Lung (tissue), 12 donors: Measurements from ENCODE around the gene DGCR6L. TPM values are rescaled to one million over a fixed set of nuclear protein-coding genes. Genes with fewer than 3 reads are reported as not detected.
"Not testable (repeated sequence)": the region's sequence is repeated elsewhere in the genome, so short reads cannot be mapped to it uniquely, and the experiment has no call there.

Source experiments
- ATAC-seq: fragments of 200-7000 bp; cut with Tn5 transposase; one replicate; pipeline ENCODE4 v1.9.1; 2020; ENCODE audit warnings: moderate number of reproducible peaks; ENCODE audit not compliant: insufficient read depth, low FRiP score
- DNase-seq, 3 donors: peaks; one replicate each; pipeline ENCODE4 v3.0.0-alpha.2; 2013 to 2017
- H3K27ac ChIP-seq, 2 donors: one replicate each; pipeline ENCODE4 v1.5.1; 2013; ENCODE audit warnings: mild to moderate bottlenecking in 2 of 2, moderate library complexity in 2 of 2, control low read depth in 1 of 2, inconsistent platforms in 1 of 2, low read depth in 1 of 2, low read length in 1 of 2
- H3K27me3 ChIP-seq, 3 donors: one replicate each; pipeline ENCODE4 v1.5.1; 2013; ENCODE audit warnings: low read length in 2 of 3; ENCODE audit not compliant: control insufficient read depth in 3 of 3, insufficient read depth in 3 of 3
- H3K36me3 ChIP-seq, 4 donors: one replicate each; pipeline ENCODE4 v1.5.1; 2013; ENCODE audit warnings: low read length in 4 of 4, mild to moderate bottlenecking in 1 of 4, moderate library complexity in 1 of 4; ENCODE audit not compliant: control insufficient read depth in 4 of 4, insufficient read depth in 4 of 4
- H3K4me1 ChIP-seq, 5 donors: one replicate each; pipeline ENCODE4 v1.5.1; 2013; ENCODE audit warnings: low read length in 5 of 5, mild to moderate bottlenecking in 2 of 5, moderate library complexity in 1 of 5; ENCODE audit not compliant: control insufficient read depth in 5 of 5, insufficient read depth in 5 of 5
- H3K4me3 ChIP-seq: one replicate; pipeline ENCODE4 v1.5.1; 2013; ENCODE audit warnings: mild to moderate bottlenecking, control low read depth, moderate library complexity
- H3K9ac ChIP-seq, 2 donors: one replicate each; pipeline ENCODE4 v1.5.1; 2013; ENCODE audit warnings: low read length in 2 of 2, control low read depth in 1 of 2; ENCODE audit not compliant: insufficient read depth in 1 of 2
- H3K9me3 ChIP-seq, 4 donors: one replicate each; pipeline ENCODE4 v1.5.1; 2013; ENCODE audit warnings: low read length in 3 of 4, mild to moderate bottlenecking in 1 of 4, moderate library complexity in 1 of 4; ENCODE audit not compliant: control insufficient read depth in 4 of 4, insufficient read depth in 3 of 4
- WGBS, 2 donors: extraction: QIAGEN DNeasy Blood & Tissue Kit; methylation state at CpG; one replicate each; pipeline ENCODE4 v1.1.7; 2013; 5-methylcytosine and 5-hydroxymethylcytosine counted together
- polyA plus RNA-seq, 2 donors: library from polyadenylated mRNA; stranded (reverse); fragments of 200-250 nt; gene quantifications; one replicate each; pipeline ENCODE4 v1.2.1, GENCODE V29; 2013
- total RNA-seq, 2 donors: library from RNA; depleted of rRNA in 1 of 2; stranded (reverse); fragments of >200 nt in 1 of 2; gene quantifications; one replicate each; pipeline ENCODE4 v1.2.1, GENCODE V29; 2014 to 2021
- TF ChIP-seq, protein P1 (sequence below): IDR thresholded peaks from 2 replicates; pipeline ENCODE4 v1.5.1; 2012; ENCODE audit warnings: mild to moderate bottlenecking; ENCODE audit errors: control extremely low read depth, extremely low read depth
- donor health status: control.
- donor health status: control.
- donor health status: Bipolar disorder and iron deficiency.
- donor health status: healthy.
- donor health status: DM: yes; HTN: yes; CAD: no.

Gene DGCR6L
- total and polyA plus RNA-seq, 4 donors: 38.7 to 86.0 (median 42.5) TPM

DNA sequence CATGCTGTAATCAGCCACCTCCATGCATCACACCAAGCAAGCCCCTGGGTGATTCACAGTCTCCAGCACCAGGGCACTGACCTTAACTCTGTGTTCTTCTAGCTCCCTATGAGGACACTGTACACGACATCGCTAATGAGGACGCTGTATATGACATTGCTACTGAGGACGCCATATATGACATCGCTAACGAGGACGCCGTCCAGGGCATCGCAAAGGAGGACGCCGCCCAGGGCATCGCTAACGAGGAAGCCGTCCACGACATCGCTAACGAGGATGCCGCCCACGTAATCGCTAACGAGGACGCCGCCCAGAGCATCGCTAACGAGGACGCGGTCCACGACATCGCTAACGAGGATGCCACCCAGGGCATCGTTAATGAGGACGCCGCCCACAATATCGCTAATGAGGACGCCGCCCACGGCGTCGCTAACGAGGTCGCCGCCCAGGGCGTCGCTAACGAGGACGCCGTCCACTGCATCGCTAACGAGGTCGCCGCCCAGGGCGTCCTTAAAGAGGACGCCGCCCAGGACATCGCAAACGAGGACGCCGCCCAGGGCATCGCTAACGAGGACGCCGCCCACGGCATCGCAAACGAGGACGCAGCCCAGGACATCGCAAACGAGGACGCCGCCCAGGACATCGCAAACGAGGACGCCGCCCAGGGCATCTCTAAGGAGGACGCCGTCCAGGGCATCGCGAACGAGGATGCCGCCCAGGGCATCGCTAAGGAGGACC lies 34.5 kb upstream of the DGCR6L start:
- Histone ChIP-seq H3K27ac (no peak overlapping the region), H3K27me3 (no peaks in the 10 kb centered on the region), H3K4me1 (no peaks in the 10 kb centered on the region), H3K9ac (no peak overlapping the region), H3K4me3 (no peak overlapping the region), H3K36me3 (no peaks in the 10 kb centered on the region), H3K9me3 (no peaks in the 10 kb centered on the region)
- TF ChIP-seq, protein P1, sequence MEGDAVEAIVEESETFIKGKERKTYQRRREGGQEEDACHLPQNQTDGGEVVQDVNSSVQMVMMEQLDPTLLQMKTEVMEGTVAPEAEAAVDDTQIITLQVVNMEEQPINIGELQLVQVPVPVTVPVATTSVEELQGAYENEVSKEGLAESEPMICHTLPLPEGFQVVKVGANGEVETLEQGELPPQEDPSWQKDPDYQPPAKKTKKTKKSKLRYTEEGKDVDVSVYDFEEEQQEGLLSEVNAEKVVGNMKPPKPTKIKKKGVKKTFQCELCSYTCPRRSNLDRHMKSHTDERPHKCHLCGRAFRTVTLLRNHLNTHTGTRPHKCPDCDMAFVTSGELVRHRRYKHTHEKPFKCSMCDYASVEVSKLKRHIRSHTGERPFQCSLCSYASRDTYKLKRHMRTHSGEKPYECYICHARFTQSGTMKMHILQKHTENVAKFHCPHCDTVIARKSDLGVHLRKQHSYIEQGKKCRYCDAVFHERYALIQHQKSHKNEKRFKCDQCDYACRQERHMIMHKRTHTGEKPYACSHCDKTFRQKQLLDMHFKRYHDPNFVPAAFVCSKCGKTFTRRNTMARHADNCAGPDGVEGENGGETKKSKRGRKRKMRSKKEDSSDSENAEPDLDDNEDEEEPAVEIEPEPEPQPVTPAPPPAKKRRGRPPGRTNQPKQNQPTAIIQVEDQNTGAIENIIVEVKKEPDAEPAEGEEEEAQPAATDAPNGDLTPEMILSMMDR: no peak
- no peak for ATAC-seq
- no peak for DNase-seq
- WGBS, 2 donors: 95 to 96% methylated on average over 80 to 81 of the region's 81 CpGs

DNA sequence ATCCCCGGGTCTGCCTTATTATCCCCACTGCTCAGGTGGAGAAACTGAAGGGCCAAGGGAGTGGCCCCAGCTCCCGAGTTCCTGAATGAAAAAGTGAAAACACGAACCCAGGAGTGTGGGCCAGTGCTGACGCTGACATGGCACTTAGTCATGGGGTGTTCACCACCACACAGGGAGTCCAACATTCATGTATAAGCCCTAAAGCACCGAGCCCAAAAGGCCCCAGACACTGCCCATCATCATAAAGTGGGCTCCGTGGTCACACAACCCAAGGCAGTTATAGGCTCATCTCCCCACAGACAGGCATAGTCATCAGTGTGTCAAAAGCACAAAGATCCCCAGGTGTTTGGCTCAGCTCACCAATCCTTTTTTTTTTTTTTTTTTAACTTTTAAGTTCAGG lies 32.7 kb upstream of the DGCR6L start:
- not testable (repeated sequence) for H3K36me3 ChIP-seq, H3K27ac ChIP-seq, H3K9ac ChIP-seq, H3K9me3 ChIP-seq, DNase-seq, H3K4me3 ChIP-seq, H3K4me1 ChIP-seq, ATAC-seq, H3K27me3 ChIP-seq
- WGBS, 2 donors: 80% methylated on average over 5 to 6 of the region's 6 CpGs

DNA sequence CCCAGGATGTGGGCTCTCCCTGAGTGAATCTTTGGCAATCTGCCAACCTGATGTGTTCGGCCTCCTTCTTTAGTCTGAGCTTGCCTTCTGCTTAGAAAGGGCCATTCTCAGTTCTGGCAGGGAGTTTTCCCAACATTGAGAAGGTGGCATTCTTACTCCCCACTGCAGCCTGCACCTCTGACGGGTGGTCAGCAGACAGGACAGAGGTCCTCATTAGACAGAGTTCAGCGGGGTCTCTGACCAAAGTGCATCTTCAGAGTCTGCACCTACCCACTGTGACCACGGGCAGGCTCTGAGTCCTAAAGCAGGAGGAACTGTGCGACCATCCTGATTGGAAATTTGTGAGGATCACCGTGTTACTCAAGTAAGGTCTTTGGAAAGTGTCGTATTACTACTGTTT lies 26.7 kb upstream of the DGCR6L start:
- not testable (repeated sequence) for H3K9me3 ChIP-seq, DNase-seq, ATAC-seq, H3K4me1 ChIP-seq, H3K27me3 ChIP-seq, H3K9ac ChIP-seq, H3K36me3 ChIP-seq, H3K4me3 ChIP-seq, H3K27ac ChIP-seq
- 87% methylated on average over 3 to 4 of the region's 7 CpGs for WGBS, 2 donors

DNA sequence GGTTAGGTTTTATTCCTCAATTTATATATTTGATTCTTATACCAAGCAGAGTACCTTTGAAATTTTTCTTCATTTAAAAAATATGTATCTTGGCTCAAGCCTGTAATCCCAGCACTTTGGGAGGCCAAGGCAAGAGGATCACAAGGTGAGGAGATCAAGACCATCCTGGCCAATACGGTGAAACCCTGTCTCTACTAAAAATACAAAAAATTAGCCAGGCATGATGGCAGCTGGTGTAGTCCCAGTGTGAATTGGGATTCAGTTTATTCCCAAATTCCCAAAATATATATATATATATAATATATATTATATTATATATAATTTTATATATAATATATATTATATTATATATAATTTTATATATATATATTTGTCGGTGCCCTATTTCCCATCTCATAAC lies 18.4 kb upstream of the DGCR6L start:
- not testable (repeated sequence) for H3K27me3 ChIP-seq, H3K4me3 ChIP-seq, H3K4me1 ChIP-seq, H3K9ac ChIP-seq, ATAC-seq, H3K9me3 ChIP-seq, H3K27ac ChIP-seq, H3K36me3 ChIP-seq, DNase-seq
- 90 to 91% methylated on average over 2 of the region's 2 CpGs for WGBS, 2 donors

DNA sequence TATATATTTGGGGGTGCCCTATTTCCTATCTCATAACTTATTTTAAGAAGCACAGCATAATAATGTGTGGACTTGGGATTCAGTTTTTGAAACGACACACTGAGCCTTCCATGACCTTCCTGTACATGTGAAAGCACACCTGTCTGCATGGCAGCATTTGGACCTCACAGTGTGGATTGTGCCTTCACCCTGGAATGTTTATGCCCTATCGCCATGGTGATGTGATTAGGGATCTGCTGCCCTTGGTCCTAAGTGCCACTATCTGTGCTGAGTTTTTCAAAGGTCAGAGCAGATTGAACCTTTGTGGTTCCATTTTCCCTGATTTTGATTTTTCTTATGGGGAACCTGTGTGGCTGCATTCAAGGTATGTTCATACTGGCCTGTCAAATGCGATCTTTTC lies 17.9 kb upstream of the DGCR6L start:
- ATAC-seq, H3K9me3 ChIP-seq, H3K4me3 ChIP-seq, DNase-seq, H3K27ac ChIP-seq, H3K9ac ChIP-seq, H3K36me3 ChIP-seq, H3K4me1 ChIP-seq, H3K27me3 ChIP-seq: not testable (repeated sequence)
- WGBS, 2 donors: 82 to 92% methylated on average over 3 of the region's 3 CpGs

DNA sequence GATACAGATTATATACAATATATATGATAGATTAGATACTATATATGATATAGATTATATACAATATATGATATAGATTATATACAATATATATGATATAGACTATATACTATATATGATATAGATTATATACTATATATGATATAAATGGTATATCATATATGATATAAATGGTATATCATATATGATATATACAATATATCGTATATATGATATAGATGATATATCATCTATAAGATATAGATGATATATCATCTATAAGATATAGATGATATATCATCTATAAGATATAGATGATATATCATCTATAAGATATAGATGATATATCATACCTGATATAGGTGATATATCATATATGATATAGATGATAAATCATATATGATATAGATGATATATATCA lies 16.7 kb upstream of the DGCR6L start:
- H3K4me3 ChIP-seq, H3K27me3 ChIP-seq, ATAC-seq, H3K9ac ChIP-seq, H3K27ac ChIP-seq, H3K9me3 ChIP-seq, DNase-seq, H3K36me3 ChIP-seq, H3K4me1 ChIP-seq: not testable (repeated sequence)
- WGBS, 2 donors: 97 to 98% methylated on average over 1 of the region's 1 CpG

DNA sequence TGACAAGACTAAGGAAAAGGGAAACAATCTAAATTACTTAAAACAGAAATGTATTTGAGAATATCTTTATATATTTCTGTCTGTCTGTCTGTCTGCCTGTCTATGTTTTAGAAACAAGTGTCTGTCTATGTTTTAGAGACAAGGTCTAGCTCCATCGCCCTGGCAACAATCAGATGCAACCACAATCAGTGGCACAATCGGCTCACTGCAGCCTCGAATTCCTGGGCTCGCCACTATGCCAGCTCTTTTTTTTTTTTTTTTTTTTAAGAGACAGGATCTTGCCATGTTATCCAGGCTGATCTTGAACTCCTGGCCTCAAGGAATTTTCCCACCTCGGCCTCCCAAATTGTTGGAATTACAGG lies 8.7 kb upstream of the DGCR6L start:
- H3K4me1 ChIP-seq, H3K36me3 ChIP-seq, H3K27me3 ChIP-seq, H3K27ac ChIP-seq, DNase-seq, ATAC-seq, H3K9ac ChIP-seq, H3K9me3 ChIP-seq, H3K4me3 ChIP-seq: not testable (repeated sequence)
- 58 to 62% methylated on average over 5 of the region's 5 CpGs for WGBS, 2 donors

DNA sequence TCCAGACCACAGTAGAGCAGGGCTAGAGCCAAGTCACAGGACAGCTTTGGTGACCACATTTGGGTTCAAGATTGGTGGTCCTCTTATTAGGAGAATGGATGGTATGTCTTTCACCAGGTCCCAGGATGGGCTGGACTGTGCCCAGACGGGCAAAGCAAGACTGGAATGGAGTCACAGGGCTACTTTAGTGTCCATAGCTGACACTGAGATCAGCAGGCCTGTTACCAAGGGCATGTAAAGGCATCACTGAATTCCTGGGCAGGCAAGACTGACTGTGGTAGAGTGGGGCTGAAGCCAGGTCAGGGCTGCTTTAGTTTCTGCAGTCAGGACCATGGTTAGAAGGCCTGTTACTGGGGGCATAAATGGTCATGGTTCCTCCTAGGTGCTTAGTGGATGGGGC lies 6.1 kb upstream of the DGCR6L start:
- not testable (repeated sequence) for H3K4me1 ChIP-seq, H3K27me3 ChIP-seq, H3K4me3 ChIP-seq, DNase-seq, H3K27ac ChIP-seq, ATAC-seq, H3K9ac ChIP-seq, H3K36me3 ChIP-seq, H3K9me3 ChIP-seq
- 88 to 98% methylated on average over 1 of the region's 1 CpG for WGBS, 2 donors
